Motor neuron (in vitro differentiated cells): Measurements from ENCODE around the gene TMEM109. TPM values are rescaled to one million over a fixed set of nuclear protein-coding genes. Genes with fewer than 3 reads are reported as not detected.

Experiments used
- ATAC-seq, 8 experiments: fragments of 200-7000 bp; cut with Tn5 transposase; replicated peaks in 6 of 8; 2 replicates each; pipeline ENCODE4 v1.8.0; 2021; ENCODE audit warnings: mild to moderate bottlenecking in 8 of 8, moderate library complexity in 8 of 8
- H3K27ac ChIP-seq, 2 donors: fragments of 250-450 bp; sonication (Bioruptor Pico); 2 replicates each; pipeline ENCODE4 v1.9.0; 2021; ENCODE audit warnings: antibody characterized with exemption in 2 of 2, mild to moderate bottlenecking in 2 of 2, moderate library complexity in 1 of 2
- H3K4me1 ChIP-seq, 2 donors: fragments of 250-450 bp; sonication (Bioruptor Pico); replicated peaks in 1 of 2; 2 replicates each; pipeline ENCODE4 v1.6.1; 2021; ENCODE audit warnings: antibody characterized with exemption in 2 of 2, mild to moderate bottlenecking in 2 of 2, moderate library complexity in 1 of 2
- H3K4me3 ChIP-seq, 5 donors: fragments of 250-450 bp; sonication (Bioruptor Pico); 2 replicates each; pipeline ENCODE4 v1.9.0; 2021; ENCODE audit warnings: antibody characterized with exemption in 5 of 5, mild to moderate bottlenecking in 5 of 5, moderate library complexity in 4 of 5
- WGBS, 10 experiments: fragments of 450-650 bp; shearing (Covaris generic); methylation state at CpG; one replicate each; pipeline ENCODE4 v1.0.0; 2022; 5-methylcytosine and 5-hydroxymethylcytosine counted together
- in situ Hi-C, 9 experiments: fragments of 400-800 bp; cut with MboI; loops; one replicate each; pipeline ENCODE4 v1.15.0; 2021; ENCODE audit warnings: low sequenced_read_pairs in 9 of 9, low pct_unique_long_range_greater_than_20kb in 2 of 9; ENCODE audit not compliant: unreplicated experiment in 9 of 9
- total RNA-seq, 8 experiments: library from RNA; unstranded; fragments of 300-600 nt; gene quantifications; 2 replicates each; pipeline versions ENCODE4 v1.2.3 to v1.2.4, GENCODE V29; 2022

TMEM109 gene
- total RNA-seq, 8 experiments from 2014 or later, result 5.1 to 72.7 (median 28.6) TPM

DNA sequence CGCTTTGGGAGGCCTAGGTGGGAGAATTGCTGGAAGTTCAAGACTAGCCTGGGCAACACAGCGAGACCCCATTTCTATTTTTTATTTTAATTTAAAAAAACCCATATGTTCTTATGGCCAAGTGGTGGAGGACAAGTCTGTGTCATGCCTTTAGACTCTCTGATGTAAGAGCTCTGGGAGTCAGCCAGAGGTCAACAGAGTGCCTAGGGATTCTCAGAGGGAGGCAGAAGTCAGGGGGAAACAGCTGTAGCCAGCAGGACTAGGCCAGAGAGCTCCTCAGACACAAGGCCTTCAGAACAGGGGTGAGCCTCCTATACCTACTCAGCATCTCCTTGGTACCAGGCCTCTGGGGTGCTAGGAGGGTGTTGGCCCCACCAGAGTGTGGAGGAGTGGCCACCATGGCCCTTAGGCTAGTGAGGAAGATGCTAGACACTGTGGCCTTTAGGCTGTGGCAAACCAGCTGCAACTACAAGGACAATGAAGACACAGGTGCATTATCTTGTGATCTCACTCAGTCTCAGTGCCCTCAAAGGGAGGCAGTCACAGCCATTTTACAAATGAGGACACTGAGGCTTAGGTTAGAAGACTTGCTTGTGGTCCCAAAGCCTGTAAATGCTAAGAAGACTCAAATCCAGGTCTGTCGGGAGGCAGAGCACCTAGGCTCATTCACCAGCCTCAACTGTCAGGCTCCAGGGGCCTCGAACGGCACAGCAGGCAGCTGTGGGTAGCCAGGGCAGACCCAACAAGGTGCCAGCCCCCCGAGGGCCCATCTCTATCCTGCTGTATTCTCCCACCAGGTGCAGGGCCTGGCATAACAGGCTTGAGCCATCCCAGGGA lies 41.6 kb upstream of the TMEM109 start:
- no peak overlapping the region for H3K27ac ChIP-seq
- peak in 2 of 8 experiments; percentile 55 for ATAC-seq
- H3K4me3 ChIP-seq, result no peak overlapping the region
- no peaks in the 10 kb centered on the region for H3K4me1 ChIP-seq
- in situ Hi-C loops, result no loop called here
- 60 to 100% (median 93%) methylated on average over 1 to 5 of the region's 6 CpGs; no CpG with 5 or more reads in 4 of the 10 experiments for WGBS, 10 experiments

DNA sequence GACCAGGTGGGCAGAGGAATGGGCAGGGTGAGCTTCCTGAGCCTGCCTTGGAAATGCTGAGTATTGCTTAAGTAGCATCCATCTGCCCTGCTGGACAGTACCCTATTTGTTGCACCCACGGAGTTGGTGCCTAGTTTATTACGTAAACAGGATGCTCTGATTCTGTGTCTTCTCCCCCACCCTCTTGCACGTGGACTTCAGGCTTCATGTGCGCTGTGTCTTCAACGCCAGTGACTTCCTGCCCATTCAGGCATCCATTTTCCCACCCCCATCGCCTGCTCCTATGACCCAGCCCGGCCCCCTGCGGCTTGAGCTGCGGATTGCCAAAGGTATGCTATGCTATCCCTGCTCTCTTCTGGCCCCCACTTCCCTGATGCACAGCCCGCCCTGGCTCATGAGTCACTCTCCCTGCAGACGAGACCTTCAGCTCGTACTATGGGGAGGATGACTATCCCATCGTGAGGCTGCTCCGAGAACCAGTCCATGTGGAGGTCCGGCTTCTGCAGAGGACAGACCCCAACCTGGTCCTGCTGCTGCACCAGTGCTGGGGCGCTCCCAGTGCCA lies 40.9 kb upstream of the TMEM109 start:
- H3K27ac ChIP-seq, result no peak overlapping the region
- peak in 5 of 8 experiments; percentile 27 to 80 (median 42) for ATAC-seq
- no peaks in the 10 kb centered on the region for H3K4me1 ChIP-seq
- in situ Hi-C loops, result no loop called here
- 32 to 64% (median 60%) methylated on average over 1 to 6 of the region's 16 CpGs; no CpG with 5 or more reads in 7 of the 10 experiments for WGBS, 10 experiments
- H3K4me3 ChIP-seq, result no peak overlapping the region

DNA sequence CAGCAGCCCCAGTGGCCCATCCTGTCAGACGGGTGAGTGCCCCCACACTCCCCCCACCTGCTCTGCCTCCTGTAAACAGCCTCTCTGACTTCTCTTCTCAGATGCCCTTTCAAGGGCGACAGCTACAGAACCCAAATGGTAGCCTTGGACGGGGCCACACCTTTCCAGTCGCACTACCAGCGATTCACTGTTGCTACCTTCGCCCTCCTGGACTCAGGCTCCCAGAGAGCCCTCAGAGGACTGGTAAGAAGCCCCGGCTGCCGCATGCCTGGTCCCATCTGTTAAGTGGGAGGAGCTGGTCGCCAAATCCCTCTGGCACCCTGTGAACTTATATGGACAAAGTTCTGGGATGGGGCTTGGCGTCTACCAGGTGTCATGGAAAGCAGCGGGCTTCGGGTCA lies 40.4 kb upstream of the TMEM109 start:
- Histone ChIP-seq H3K4me1 (no peaks in the 10 kb centered on the region), H3K27ac (no peak overlapping the region), H3K4me3 (no peak overlapping the region)
- 60 to 100% (median 89%) methylated on average over 1 to 5 of the region's 12 CpGs; no CpG with 5 or more reads in 6 of the 10 experiments for WGBS, 10 experiments
- in situ Hi-C loops, result no loop called here
- ATAC-seq, result no peak

DNA sequence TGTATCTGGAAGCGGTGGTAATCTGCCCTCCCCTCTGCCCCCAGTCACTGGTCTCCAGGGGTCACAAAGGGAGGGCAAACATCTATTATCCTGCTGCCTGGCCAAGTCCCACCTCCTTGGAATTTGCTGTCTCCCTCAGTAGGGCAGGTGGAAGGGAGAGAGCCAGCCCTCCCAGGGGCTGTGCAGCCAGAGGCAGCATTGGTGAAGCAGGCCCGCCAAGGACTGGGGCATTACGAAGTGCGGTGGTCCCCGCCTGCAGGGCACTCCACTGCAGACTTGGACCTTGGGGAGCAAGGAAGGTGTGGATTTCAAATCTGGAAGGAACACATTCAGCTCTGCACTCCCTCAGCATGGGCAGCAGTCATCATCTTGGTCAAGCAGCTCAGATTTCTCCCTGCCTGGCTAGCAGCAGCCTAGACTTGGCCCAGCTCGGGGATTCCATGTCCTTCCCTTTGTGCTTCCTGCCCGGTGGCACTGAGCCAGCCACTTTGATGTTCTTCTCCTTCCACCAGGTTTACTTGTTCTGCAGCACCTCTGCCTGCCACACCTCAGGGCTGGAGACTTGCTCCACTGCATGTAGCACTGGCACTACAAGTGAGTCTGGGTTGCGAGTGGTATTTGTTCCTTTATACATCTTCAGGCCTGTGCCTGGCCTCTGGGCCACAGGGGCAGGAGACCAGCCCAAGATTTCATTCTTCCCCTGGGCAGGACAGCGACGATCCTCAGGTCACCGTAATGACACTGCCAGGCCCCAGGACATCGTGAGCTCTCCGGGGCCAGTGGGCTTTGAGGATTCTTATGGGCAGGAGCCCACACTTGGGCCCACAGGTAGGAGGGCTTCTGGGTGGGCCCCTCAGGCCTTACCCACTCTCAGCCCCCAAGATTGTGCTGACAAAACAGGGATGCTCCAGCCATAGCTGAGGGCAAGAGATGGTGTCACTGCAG lies 39.3 kb upstream of the TMEM109 start:
- in situ Hi-C loops, result no loop called here
- Histone ChIP-seq H3K27ac (no peak overlapping the region), H3K4me3 (no peak overlapping the region), H3K4me1 (no peaks in the 10 kb centered on the region)
- peak in 2 of 8 experiments; percentile 7 to 11 for ATAC-seq
- WGBS, 10 experiments, result 88 to 100% (median 97%) methylated on average over 1 to 10 of the region's 13 CpGs; no CpG with 5 or more reads in 7 of the 10 experiments

DNA sequence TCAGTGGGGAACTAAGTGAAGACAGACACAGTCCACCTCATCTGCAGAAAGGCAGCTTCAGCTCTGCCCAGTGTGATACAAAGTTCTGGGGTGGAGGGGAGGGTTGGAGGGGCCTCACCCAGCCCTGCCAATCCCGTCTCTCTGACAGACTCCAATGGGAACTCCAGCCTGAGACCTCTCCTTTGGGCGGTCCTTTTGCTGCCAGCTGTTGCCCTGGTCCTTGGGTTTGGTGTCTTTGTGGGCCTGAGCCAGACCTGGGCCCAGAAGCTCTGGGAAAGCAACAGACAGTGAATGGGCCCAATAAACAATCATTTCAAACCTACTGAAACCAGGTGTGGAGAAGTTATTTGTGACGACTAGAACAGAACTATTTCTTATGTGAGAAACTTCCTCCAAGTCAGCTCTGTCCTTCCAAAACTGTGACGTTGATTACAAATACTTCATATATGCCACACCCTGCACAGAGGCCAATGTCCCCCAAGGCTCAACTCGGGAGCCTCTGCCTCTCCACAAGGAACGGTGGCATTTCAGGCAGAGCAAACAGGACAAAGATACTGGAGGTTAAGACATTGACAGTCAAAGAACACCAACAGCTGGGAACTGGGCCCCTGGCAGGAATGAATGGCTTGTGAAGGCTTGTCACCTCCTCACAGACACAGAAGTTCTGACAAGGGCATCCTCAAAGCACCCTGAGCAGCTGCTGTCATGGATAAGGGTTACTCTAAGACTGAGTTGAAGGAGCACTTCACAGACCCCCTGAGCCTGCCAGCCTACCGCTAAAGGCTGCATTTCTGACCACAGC lies 38.4 kb upstream of the TMEM109 start:
- no peak overlapping the region for H3K27ac ChIP-seq
- in situ Hi-C loops, result no loop called here
- H3K4me1 ChIP-seq, result no peaks in the 10 kb centered on the region
- ATAC-seq, result peak in 2 of 8 experiments; percentile 7 to 19
- 60 to 100% (median 91%) methylated on average over 1 to 4 of the region's 7 CpGs; no CpG with 5 or more reads in 2 of the 10 experiments for WGBS, 10 experiments
- H3K4me3 ChIP-seq, result no peak overlapping the region

DNA sequence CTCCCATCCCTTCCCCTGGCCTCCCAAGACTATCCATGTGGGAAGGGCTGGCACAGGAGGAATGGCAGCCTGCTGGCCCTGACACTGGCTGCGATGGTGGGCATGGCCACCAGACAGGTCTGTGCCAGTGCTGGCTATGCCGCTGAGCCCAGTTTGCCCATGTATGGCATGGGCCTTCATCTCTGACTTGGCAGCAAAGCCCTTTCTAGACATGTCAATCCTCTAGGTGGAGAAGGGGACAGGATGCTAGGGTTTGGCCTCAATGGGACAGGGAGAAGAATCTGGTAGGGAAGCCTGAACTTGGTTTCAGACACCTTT lies 37.8 kb upstream of the TMEM109 start:
- ATAC-seq, result no peak
- Histone ChIP-seq H3K4me1 (no peaks in the 10 kb centered on the region), H3K4me3 (no peak overlapping the region), H3K27ac (no peak overlapping the region)
- in situ Hi-C loops, result no loop called here
- WGBS, 10 experiments, result 100% methylated on average over 1 of the region's 2 CpGs; no CpG with 5 or more reads in 9 of the 10 experiments

DNA sequence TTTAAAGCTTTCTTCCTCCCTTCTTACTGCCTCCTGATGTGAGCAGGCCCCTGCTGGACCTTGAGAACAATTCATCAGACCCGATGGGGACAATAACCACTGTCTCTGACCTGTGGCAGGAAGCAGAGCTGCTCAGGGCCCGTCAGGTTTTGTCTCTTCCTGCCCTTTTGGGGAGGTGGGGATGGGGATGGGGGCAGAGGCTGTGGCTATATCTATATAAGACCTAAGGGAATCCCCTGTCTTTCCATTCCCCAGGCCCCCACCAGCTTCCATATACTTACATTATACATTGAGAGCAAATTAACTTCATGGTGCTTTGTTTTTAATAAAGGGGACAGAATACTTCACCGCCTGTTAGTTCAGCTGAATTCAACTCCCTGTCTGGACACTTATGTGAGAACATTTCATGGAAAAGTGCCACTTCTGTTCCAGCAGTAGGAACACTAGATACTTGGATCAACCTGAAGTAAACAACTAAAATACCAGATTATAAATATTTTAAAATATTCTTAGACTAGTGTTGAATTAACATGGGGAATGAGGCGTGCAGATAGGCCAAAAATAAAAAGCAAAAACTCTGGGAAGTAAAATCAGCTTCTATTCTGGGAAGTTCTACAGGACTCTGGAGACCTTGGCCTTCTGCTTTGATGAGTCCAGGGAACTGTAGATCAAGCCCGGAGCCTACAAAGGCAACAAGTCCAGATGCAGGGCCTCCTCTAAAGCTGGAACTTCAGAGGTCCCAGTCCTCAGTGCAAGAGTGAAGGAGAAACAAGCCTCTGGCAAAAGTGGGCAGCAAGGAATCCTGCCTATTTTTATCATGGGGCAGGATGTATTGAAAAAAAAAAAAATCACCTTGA lies 35.5 kb upstream of the TMEM109 start:
- no peak for ATAC-seq
- no peaks in the 10 kb centered on the region for H3K4me1 ChIP-seq
- in situ Hi-C loops, result no loop called here
- H3K4me3 ChIP-seq, result no peak overlapping the region
- 40 to 100% (median 88%) methylated on average over 1 to 4 of the region's 5 CpGs; no CpG with 5 or more reads in 1 of the 10 experiments for WGBS, 10 experiments
- no peak overlapping the region for H3K27ac ChIP-seq

DNA sequence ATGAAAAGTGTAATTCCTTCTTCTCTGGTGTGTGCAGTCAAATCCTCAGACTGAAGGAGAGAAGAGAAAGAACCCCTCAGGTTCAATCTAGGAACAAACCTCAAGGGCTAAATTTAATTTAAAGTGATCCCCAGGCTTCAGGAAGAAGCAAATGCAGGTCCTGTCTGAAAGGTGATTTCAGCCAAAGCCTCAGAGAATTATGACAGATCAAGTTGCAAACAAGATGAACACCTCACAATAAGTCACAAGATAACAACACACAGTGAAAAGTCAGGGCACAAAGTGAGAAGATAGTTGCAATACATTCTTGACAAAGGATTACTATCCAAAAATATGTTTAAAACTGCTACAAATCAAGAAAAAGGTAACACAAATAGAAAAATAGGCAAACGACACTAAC lies 34.9 kb upstream of the TMEM109 start:
- Histone ChIP-seq H3K27ac (no peak overlapping the region), H3K4me3 (no peak overlapping the region), H3K4me1 (no peaks in the 10 kb centered on the region)
- 83 to 100% (median 95%) methylated on average over 1 of the region's 1 CpG for WGBS, 10 experiments
- ATAC-seq, result no peak
- in situ Hi-C loops, result no loop called here

DNA sequence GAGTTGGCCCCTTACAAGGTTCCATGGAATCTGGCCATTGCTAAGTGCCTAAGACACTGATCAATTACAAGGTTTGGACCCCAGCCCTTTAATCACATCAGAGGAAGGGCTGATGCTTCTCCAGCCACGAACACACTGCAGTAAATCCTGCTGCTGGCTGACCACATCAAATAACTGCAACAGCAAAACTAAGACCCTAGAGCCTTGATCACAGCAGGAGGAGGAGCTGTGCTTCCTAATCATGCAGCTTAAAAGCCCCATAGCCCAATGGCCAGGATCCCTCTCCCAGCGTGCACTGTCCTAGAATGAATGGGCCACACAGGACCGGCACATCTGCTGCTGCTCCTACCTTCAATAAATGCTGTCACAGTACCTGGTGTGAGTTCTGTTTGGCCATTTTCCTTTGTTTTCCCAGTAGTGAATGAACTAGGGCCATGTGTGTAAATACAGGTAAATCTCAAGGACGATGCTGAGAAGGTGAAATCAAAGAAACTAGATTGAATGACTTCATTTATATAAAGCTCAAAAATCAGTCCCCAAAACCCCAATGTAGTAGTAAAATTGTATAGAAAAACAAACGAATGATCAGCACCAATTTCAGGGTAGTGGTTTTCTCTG lies 33.9 kb upstream of the TMEM109 start:
- Histone ChIP-seq H3K27ac (no peak overlapping the region), H3K4me1 (no peaks in the 10 kb centered on the region), H3K4me3 (no peak overlapping the region)
- WGBS, 10 experiments, result 58 to 100% (median 71%) methylated on average over 1 to 5 of the region's 5 CpGs; no CpG with 5 or more reads in 2 of the 10 experiments
- in situ Hi-C loops, result no loop called here
- no peak for ATAC-seq

DNA sequence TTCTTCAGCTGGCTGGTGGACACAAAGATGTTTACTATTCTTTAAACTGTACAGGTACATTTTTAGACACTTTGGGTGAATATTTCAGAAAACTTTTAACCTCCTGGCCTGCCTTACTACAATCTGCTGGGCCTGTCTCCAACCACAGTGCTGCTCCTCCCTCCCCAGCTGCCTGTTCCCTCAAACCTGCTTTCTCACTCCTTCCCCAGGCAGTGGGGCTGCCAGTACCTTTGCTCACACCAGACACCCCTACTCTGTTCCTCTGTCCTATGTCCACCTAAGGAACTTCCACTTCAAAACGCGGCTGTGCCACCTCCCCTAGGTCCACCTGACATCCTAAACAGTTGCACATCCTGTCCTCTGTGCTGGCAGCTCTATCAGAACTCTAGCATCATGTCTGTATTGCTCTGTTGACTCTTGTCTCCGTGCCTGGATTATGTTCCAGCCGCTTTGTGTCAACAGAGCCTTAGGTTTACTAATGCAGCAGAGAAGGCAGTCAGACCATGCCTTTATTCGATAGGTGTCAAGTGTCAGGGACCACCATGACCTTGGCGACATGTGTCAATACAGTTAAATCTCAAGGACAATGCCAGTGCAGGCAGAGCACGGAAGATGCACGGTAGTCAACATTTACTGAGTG lies 33.2 kb upstream of the TMEM109 start:
- ATAC-seq, result peak in 2 of 8 experiments; percentile 63 to 94
- 80 to 100% (median 92%) methylated on average over 1 to 7 of the region's 8 CpGs; no CpG with 5 or more reads in 5 of the 10 experiments for WGBS, 10 experiments
- H3K27ac ChIP-seq, result no peak overlapping the region
- no peaks in the 10 kb centered on the region for H3K4me1 ChIP-seq
- in situ Hi-C loops, result no loop called here
- no peak overlapping the region for H3K4me3 ChIP-seq

DNA sequence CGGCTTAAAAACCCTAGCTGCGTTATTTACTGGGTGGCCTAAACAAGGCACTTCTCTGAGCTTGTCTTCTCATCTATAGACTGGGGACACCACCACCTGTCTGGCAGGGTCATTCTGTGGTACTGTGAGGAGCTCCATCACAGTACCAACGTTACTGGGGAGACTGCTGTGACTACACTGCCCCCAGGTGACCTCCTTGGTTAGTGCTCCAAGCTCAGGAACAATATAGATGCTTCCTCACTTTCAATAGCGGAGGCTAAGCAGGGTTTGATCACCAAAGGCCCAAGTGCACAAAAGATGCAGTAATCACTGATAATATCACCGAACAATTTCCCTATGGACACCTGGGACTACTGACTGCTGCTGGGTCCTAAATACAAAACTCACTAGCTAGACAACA lies 26.4 kb upstream of the TMEM109 start:
- ATAC-seq, result peak in 5 of 8 experiments; percentile 19 to 92 (median 88)
- in situ Hi-C loops, result no loop called here
- Histone ChIP-seq H3K4me1 (no peaks in the 10 kb centered on the region), H3K4me3 (no peak overlapping the region), H3K27ac (no peak overlapping the region)
- WGBS, 10 experiments, result 30 to 100% (median 77%) methylated on average over 2 to 3 of the region's 5 CpGs; no CpG with 5 or more reads in 3 of the 10 experiments
